Muscle of leg (tissue), 11 donors: ENCODE results near the gene HS1BP3. TPM values are rescaled to one million over a fixed set of nuclear protein-coding genes. Genes with fewer than 3 reads are reported as not detected.
A peak's percentile ranks its signal among the peaks of the same experiment; 100 is the strongest.

Experiments used
- DNase-seq: peaks from one replicate; pipeline ENCODE4 v3.0.0; 2013
- H3K27ac ChIP-seq: one replicate; pipeline ENCODE4 v1.5.1; 2013; ENCODE audit warnings: mild to moderate bottlenecking, low read length, control low read depth
- H3K27me3 ChIP-seq: one replicate; pipeline ENCODE4 v1.6.1; 2013; ENCODE audit warnings: low read length; ENCODE audit not compliant: control insufficient read depth, insufficient read depth
- H3K36me3 ChIP-seq: one replicate; pipeline ENCODE4 v1.6.1; 2013; ENCODE audit warnings: low read length; ENCODE audit not compliant: control insufficient read depth, insufficient read depth
- H3K4me1 ChIP-seq: one replicate; pipeline ENCODE4 v1.6.1; 2013; ENCODE audit warnings: low read length; ENCODE audit not compliant: control insufficient read depth, insufficient read depth
- H3K4me3 ChIP-seq: one replicate; pipeline ENCODE4 v1.5.1; 2013; ENCODE audit warnings: low read length, control low read depth
- H3K9me3 ChIP-seq: replicated peaks from 2 replicates; pipeline ENCODE4 v1.6.1; 2013; ENCODE audit warnings: low read depth, low read length; ENCODE audit not compliant: control insufficient read depth
- WGBS: methylation state at CpG from one replicate; pipeline ENCODE4 v1.1.5; 2013; ENCODE audit warnings: missing lambda C conversion rate; ENCODE audit not compliant: insufficient coverage; 5-methylcytosine and 5-hydroxymethylcytosine counted together
- polyA plus RNA-seq, 8 donors: library from polyadenylated mRNA; unstranded; fragments of 120-200 nt; gene quantifications; one replicate each; pipeline versions ENCODE4 v1.2.1 to v1.2.3, GENCODE V29; 2013; ENCODE audit warnings: inconsistent platforms in 1 of 8, low replicate concordance in 1 of 8; ENCODE audit not compliant: insufficient read length in 8 of 8, insufficient read depth in 1 of 8
- total RNA-seq: library from RNA; stranded (reverse); fragments of 120-200 nt; gene quantifications from one replicate; pipeline ENCODE4 v1.2.4, GENCODE V29; 2013

Gene HS1BP3
- total and polyA plus RNA-seq, 9 donors: 7.1 to 11.5 (median 9.8) TPM

GRCh38 chr2:20600756-20601325, 50.1 kb downstream of the HS1BP3 start:
- no CpG with 5 or more reads among the region's 1 CpG for WGBS
- no peak overlapping the region for H3K4me3 ChIP-seq
- no peaks in the 10 kb centered on the region for H3K27me3 ChIP-seq
- H3K9me3 ChIP-seq: no peaks in the 10 kb centered on the region
- no peak for DNase-seq
- peaks cover 38% of the 10 kb centered on the region for H3K4me1 ChIP-seq
- H3K36me3 ChIP-seq: no peaks in the 10 kb centered on the region
- no peak overlapping the region for H3K27ac ChIP-seq

GRCh38 chr2:20599861-20600461, 50.9 kb downstream of the HS1BP3 start:
- Histone ChIP-seq H3K9me3 (no peaks in the 10 kb centered on the region), H3K27ac (no peak overlapping the region), H3K4me1 (peaks cover 44% of the 10 kb centered on the region), H3K4me3 (no peak overlapping the region), H3K27me3 (no peaks in the 10 kb centered on the region), H3K36me3 (no peaks in the 10 kb centered on the region)
- no peak for DNase-seq
- 84% methylated on average over 7 of the region's 10 CpGs for WGBS

- H3K9me3 ChIP-seq: no peaks in the 10 kb centered on the region
- no peak for DNase-seq
- peaks cover 36% of the 10 kb centered on the region for H3K4me1 ChIP-seq
- no peak overlapping the region for H3K4me3 ChIP-seq
- WGBS: 53% methylated on average over 6 of the region's 12 CpGs
- H3K27me3 ChIP-seq: no peaks in the 10 kb centered on the region
- H3K27ac ChIP-seq: no peak overlapping the region
- H3K36me3 ChIP-seq: no peaks in the 10 kb centered on the region
These were observed 51.8 kb downstream of the HS1BP3 start for GRCh38 chr2:20599001-20599600.

- 66% methylated on average over 2 of the region's 6 CpGs for WGBS
These were observed 53.1 kb downstream of the HS1BP3 start for GRCh38 chr2:20597860-20598183.

GRCh38 chr2:20596973-20597859, 53.7 kb downstream of the HS1BP3 start:
- peak; percentile 80 for DNase-seq
- Histone ChIP-seq H3K36me3 (no peaks in the 10 kb centered on the region), H3K27me3 (no peaks in the 10 kb centered on the region), H3K4me1 (peaks cover 39% of the 10 kb centered on the region), H3K4me3 (no peak overlapping the region), H3K27ac (peak overlapping the region; percentile 48), H3K9me3 (no peaks in the 10 kb centered on the region)
- WGBS: 39% methylated on average over 4 of the region's 9 CpGs

More at GRCh38 chr2:20597860-20598183, 53.1 kb downstream of the HS1BP3 start:
- Histone ChIP-seq H3K4me1 (peaks cover 39% of the 10 kb centered on the region), H3K27ac (peak overlapping the region; percentile 48), H3K36me3 (no peaks in the 10 kb centered on the region), H3K9me3 (no peaks in the 10 kb centered on the region), H3K27me3 (no peaks in the 10 kb centered on the region), H3K4me3 (no peak overlapping the region)
- DNase-seq: no peak

- no peaks in the 10 kb centered on the region for H3K36me3 ChIP-seq
- H3K9me3 ChIP-seq: no peaks in the 10 kb centered on the region
- H3K27ac ChIP-seq: peak overlapping the region; percentile 17
- no peak overlapping the region for H3K4me3 ChIP-seq
- H3K4me1 ChIP-seq: peaks cover 40% of the 10 kb centered on the region
- no peak for DNase-seq
- no peaks in the 10 kb centered on the region for H3K27me3 ChIP-seq
- WGBS: 50% methylated on average over 1 of the region's 4 CpGs
These were observed 54.5 kb downstream of the HS1BP3 start for GRCh38 chr2:20596193-20596972.

GRCh38 chr2:20595439-20596192, 55.3 kb downstream of the HS1BP3 start:
- Histone ChIP-seq H3K27me3 (no peaks in the 10 kb centered on the region), H3K27ac (peak overlapping the region; percentile 3), H3K4me1 (peaks cover 47% of the 10 kb centered on the region), H3K36me3 (no peaks in the 10 kb centered on the region), H3K4me3 (no peak overlapping the region), H3K9me3 (no peaks in the 10 kb centered on the region)
- WGBS: 81% methylated on average over 11 of the region's 14 CpGs
- peak; percentile 64 for DNase-seq

- no peak for DNase-seq
- 75% methylated on average over 7 of the region's 8 CpGs for WGBS
- Histone ChIP-seq H3K4me3 (no peak overlapping the region), H3K9me3 (no peaks in the 10 kb centered on the region), H3K27me3 (no peaks in the 10 kb centered on the region), H3K4me1 (peaks cover 53% of the 10 kb centered on the region), H3K27ac (no peak overlapping the region), H3K36me3 (no peaks in the 10 kb centered on the region)
These were observed 55.9 kb downstream of the HS1BP3 start for GRCh38 chr2:20594957-20595356.

- no peak overlapping the region for H3K4me3 ChIP-seq
- no peaks in the 10 kb centered on the region for H3K9me3 ChIP-seq
- 96% methylated on average over 2 of the region's 6 CpGs for WGBS
- DNase-seq: no peak
- H3K27ac ChIP-seq: no peak overlapping the region
- peaks cover 54% of the 10 kb centered on the region for H3K4me1 ChIP-seq
- H3K36me3 ChIP-seq: no peaks in the 10 kb centered on the region
- no peaks in the 10 kb centered on the region for H3K27me3 ChIP-seq
These were observed 56.7 kb downstream of the HS1BP3 start for GRCh38 chr2:20594048-20594750.
